Lower leg skin (tissue), 4 donors: ENCODE results near the gene MED14. TPM values are rescaled to one million over a fixed set of nuclear protein-coding genes. Genes with fewer than 3 reads are reported as not detected.

Source experiments
- DNase-seq, 2 donors: peaks; one replicate each; pipeline ENCODE4 v3.0.0-alpha.2; 2019; ENCODE audit warnings: low spot score in 2 of 2
- H3K4me3 ChIP-seq: fragments of 200-600 bp; sonication (generic); 2 replicates; pipeline ENCODE4 v1.5.1; 2017; ENCODE audit warnings: mild to moderate bottlenecking, low read depth; ENCODE audit not compliant: poor library complexity, severe bottlenecking
- CTCF ChIP-seq, 3 donors: fragments of 450-650 bp; IDR thresholded peaks; one replicate each; pipeline ENCODE4 v1.5.1; 2016; ENCODE audit warnings: antibody characterized with exemption in 3 of 3, mild to moderate bottlenecking in 3 of 3, moderate library complexity in 2 of 3
- POLR2A ChIP-seq, 2 donors: fragments of 450-650 bp; IDR thresholded peaks; one replicate each; pipeline ENCODE4 v1.6.1; 2016 to 2017; ENCODE audit warnings: antibody characterized with exemption in 2 of 2, mild to moderate bottlenecking in 1 of 2, moderate library complexity in 1 of 2
- WGBS, 2 donors: methylation state at CpG; one replicate each; pipeline ENCODE4 v1.1.5; 2018; 5-methylcytosine and 5-hydroxymethylcytosine counted together
- intact Hi-C: fragments of 100-400 bp; cut with DNase I; formaldehyde crosslinking; loops from one replicate; pipeline ENCODE4 v1.15.0; 2023; ENCODE audit warnings: low total_unique reads
- total RNA-seq, 4 donors: library from RNA; depleted of rRNA; stranded (reverse); fragments of >200 nt; gene quantifications; one replicate each; pipeline ENCODE4 v1.1.0, GENCODE V29; 2016

Gene MED14
- total RNA-seq, 4 donors from 2014 or later: 27.4 to 36.8 (median 35.0) TPM

GRCh38 chrX:40671126-40671525 lies 64.2 kb downstream of the MED14 start:
- intact Hi-C loops: no loop called here
- WGBS, 2 donors: 52 to 76% methylated on average over 6 of the region's 6 CpGs
- TF ChIP-seq CTCF (IDR thresholded peaks at IDR 0.05) (no peak), POLR2A (IDR thresholded peaks at IDR 0.05) (no peak)
- DNase-seq: no peak
- H3K4me3 ChIP-seq: no peak overlapping the region

GRCh38 chrX:40663880-40664630 lies 71.3 kb downstream of the MED14 start:
- no peak for DNase-seq
- 42 to 59% methylated on average over 6 of the region's 6 CpGs for WGBS, 2 donors
- intact Hi-C loops: no loop called here
- no peak for TF ChIP-seq CTCF (IDR thresholded peaks at IDR 0.05)
- no peak for TF ChIP-seq POLR2A (IDR thresholded peaks at IDR 0.05)
- no peak overlapping the region for H3K4me3 ChIP-seq

GRCh38 chrX:40663078-40663740 lies 72.1 kb downstream of the MED14 start:
- intact Hi-C loops: no loop called here
- DNase-seq: no peak
- H3K4me3 ChIP-seq: no peak overlapping the region
- TF ChIP-seq POLR2A (IDR thresholded peaks at IDR 0.05) (no peak), CTCF (IDR thresholded peaks at IDR 0.05) (no peak)
- WGBS, 2 donors: 74 to 98% methylated on average over 3 of the region's 3 CpGs

GRCh38 chrX:40661489-40661888 lies 73.9 kb downstream of the MED14 start:
- H3K4me3 ChIP-seq: no peak overlapping the region
- TF ChIP-seq CTCF (IDR thresholded peaks at IDR 0.05) (no peak), POLR2A (IDR thresholded peaks at IDR 0.05) (no peak)
- intact Hi-C loops: no loop called here
- no peak for DNase-seq
- 90 to 96% methylated on average over 2 of the region's 2 CpGs for WGBS, 2 donors

- TF ChIP-seq POLR2A (IDR thresholded peaks at IDR 0.05) (no peak), CTCF (IDR thresholded peaks at IDR 0.05) (no peak)
- intact Hi-C loops: no loop called here
- no peak overlapping the region for H3K4me3 ChIP-seq
- 91 to 92% methylated on average over 5 of the region's 5 CpGs for WGBS, 2 donors
- DNase-seq: no peak
Observed at GRCh38 chrX:40660381-40660780, 75.0 kb downstream of the MED14 start.
